ENCODE measurements around the gene EPB41L1.

DNA sequence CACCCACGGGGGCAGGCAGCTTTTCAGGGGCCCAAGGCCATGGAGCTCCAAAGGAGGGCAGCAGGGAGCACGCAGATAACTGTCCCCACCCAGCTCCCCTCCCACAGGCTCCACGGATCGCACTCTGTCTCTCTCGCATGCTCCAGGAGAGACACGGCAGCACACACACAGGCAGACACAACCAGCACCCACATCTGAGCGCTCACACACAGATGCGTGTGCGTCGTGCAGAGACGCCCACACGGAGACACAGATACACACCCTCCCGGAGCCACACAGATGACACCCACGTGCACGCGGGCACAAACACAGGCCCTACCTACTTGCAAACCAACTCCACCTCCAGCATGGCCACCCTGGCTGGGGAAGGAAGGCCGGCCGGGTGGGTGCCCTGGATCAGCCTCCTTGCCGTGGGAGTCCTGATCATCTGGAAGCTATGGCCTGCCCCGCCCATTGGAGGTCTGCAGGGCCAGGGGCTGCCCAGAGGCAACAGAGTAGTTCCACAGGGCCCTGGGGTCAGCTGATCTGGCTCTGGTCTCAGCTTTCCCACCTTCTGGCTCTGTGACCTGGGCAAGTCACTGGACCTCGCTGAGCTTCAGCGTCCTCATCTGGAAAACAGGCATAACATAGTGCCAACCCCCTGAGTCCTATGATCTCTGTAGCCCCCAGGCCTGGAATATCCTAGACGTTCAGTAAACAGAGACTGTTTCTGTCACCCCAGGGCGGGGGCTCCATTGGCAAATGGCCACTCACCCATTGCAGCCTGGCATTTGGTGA, 113.3 kb downstream of the EPB41L1 start:
- no peak for TF ChIP-seq CTCF (conservative IDR thresholded peaks at IDR 0.05)
- TF ChIP-seq ZFX (IDR thresholded peaks at IDR 0.05) = no peak
